K562 (cell line): ENCODE data around the gene OR7A10. TPM values are rescaled to one million over a fixed set of nuclear protein-coding genes. Genes with fewer than 3 reads are reported as not detected.

ENCODE experiments used
- ATAC-seq: fragments of 200-7000 bp; cut with Tn5 transposase; 3 replicates; pipeline ENCODE4 v1.9.1; 2020; ENCODE audit warnings: moderate library complexity
- BruUV-seq: library from RNA; stranded (reverse); fragments of 400-500 nt; replicated peaks from 2 replicates; lab custom pipeline; 2021; lab: Mats Ljungman, UMichigan
- CTCF ChIA-PET: fragments of 300-600 bp; formaldehyde crosslinking; extraction: SDS; loops from one replicate; lab custom pipeline; 2021; ENCODE audit warnings: low intra/inter-chr PET ratio; lab: Yijun Ruan, JAX
- POLR2A ChIA-PET: fragments of 300-600, 350-650 bp; sonication (Branson Sonifier 250); formaldehyde crosslinking; extraction: SDS; loops from one replicate; lab custom pipeline; 2021; ENCODE audit warnings: antibody characterized with exemption, inconsistent platforms; lab: Yijun Ruan, JAX
- DNase-seq, 4 experiments: peaks; one replicate each; pipeline versions ENCODE4 v3.0.0 to v3.0.0-alpha.2; 2011 to 2018; ENCODE audit warnings: low spot score in 3 of 4, mixed read lengths in 3 of 4; ENCODE audit errors: extremely low read depth in 1 of 4
- FAIRE-seq: peaks from 2 replicates; lab custom pipeline; 2011; peaks lifted over from hg19 to GRCh38; lab: Jason Lieb, UNC
- H2AFZ ChIP-seq: 2 replicates; pipeline ENCODE4 v1.6.0; 2011; ENCODE audit warnings: low read depth, low read length, control low read depth, inconsistent platforms
- H3K27ac ChIP-seq: fragments of 200-600 bp; 3 replicates; pipeline ENCODE4 v1.8.0; 2011; ENCODE audit warnings: low read depth, mild to moderate bottlenecking, control low read depth, inconsistent platforms, low read length, moderate library complexity, mixed read lengths; ENCODE audit errors: extremely low read depth
- H3K27me3 ChIP-seq, 2 experiments: fragments of 300-600 bp in 1 of 2; 2 replicates in 1 of 2; 3 replicates in 1 of 2; pipeline versions ENCODE4 v1.6.0 to v1.8.0; 2011; ENCODE audit warnings: inconsistent platforms in 2 of 2, low read length in 2 of 2, mild to moderate bottlenecking in 1 of 2, mixed read lengths in 1 of 2, moderate library complexity in 1 of 2; ENCODE audit not compliant: control insufficient read depth in 2 of 2, insufficient read depth in 2 of 2
- H3K36me3 ChIP-seq: fragments of 300-600 bp; 3 replicates; pipeline ENCODE4 v1.8.0; 2011; ENCODE audit warnings: mild to moderate bottlenecking, low read length, inconsistent platforms; ENCODE audit not compliant: control insufficient read depth, insufficient read depth
- H3K4me1 ChIP-seq, 2 experiments: fragments of 200-600 bp in 1 of 2; replicated peaks in 1 of 2; 2 replicates in 1 of 2; 3 replicates in 1 of 2; pipeline versions ENCODE4 v1.5.1 to v1.8.0; 2011; ENCODE audit warnings: inconsistent platforms in 2 of 2, low read length in 2 of 2, mild to moderate bottlenecking in 1 of 2, mixed read lengths in 1 of 2, moderate library complexity in 1 of 2; ENCODE audit not compliant: control insufficient read depth in 2 of 2, insufficient read depth in 2 of 2
- H3K4me2 ChIP-seq: 2 replicates; pipeline ENCODE4 v1.6.1; 2011; ENCODE audit warnings: low read length, control low read depth, inconsistent platforms, mixed read lengths; ENCODE audit not compliant: insufficient read depth
- H3K4me3 ChIP-seq: fragments of 200-600 bp; sonication (generic), shearing (Covaris generic); 2 replicates; pipeline ENCODE4 v1.5.1; 2016; ENCODE audit warnings: control low read depth, inconsistent platforms
- H3K79me2 ChIP-seq: fragments of 200-600 bp; 3 replicates; pipeline ENCODE4 v1.8.0; 2011; ENCODE audit warnings: low read length, inconsistent platforms; ENCODE audit not compliant: control insufficient read depth, insufficient read depth
- H3K9ac ChIP-seq, 2 experiments: 2 replicates each; pipeline versions ENCODE4 v1.6.0 to v1.6.1; 2011; ENCODE audit warnings: low read depth in 2 of 2, low read length in 2 of 2, control low read depth in 1 of 2, inconsistent platforms in 1 of 2, mild to moderate bottlenecking in 1 of 2, mixed read lengths in 1 of 2; ENCODE audit not compliant: insufficient read depth in 1 of 2
- H3K9me1 ChIP-seq: one replicate; pipeline ENCODE4 v1.6.0; 2011; ENCODE audit warnings: inconsistent platforms, mild to moderate bottlenecking, low read length, moderate library complexity; ENCODE audit not compliant: control insufficient read depth, insufficient read depth
- H3K9me3 ChIP-seq: replicated peaks from 2 replicates; pipeline ENCODE4 v1.5.1; 2011; ENCODE audit warnings: low read depth, low read length, inconsistent platforms; ENCODE audit not compliant: control insufficient read depth, insufficient read depth
- H4K20me1 ChIP-seq: replicated peaks from 2 replicates; pipeline ENCODE4 v1.6.1; 2011; ENCODE audit warnings: low read length, inconsistent platforms, mixed read lengths; ENCODE audit not compliant: control insufficient read depth, insufficient read depth
- BCL6 ChIP-seq: fragments of 250-450 bp; sonication (Bioruptor Pico); IDR thresholded peaks from 2 replicates; pipeline ENCODE4 v1.4.0; 2020
- GATAD2A ChIP-seq: fragments of 450-650 bp; IDR thresholded peaks from 2 replicates; pipeline ENCODE4 v1.6.1; 2017
- NCOA2 ChIP-seq, 2 experiments: fragments of 450-650 bp; IDR thresholded peaks; 2 replicates each; pipeline ENCODE4 v1.6.1; 2018; ENCODE audit warnings: mild to moderate bottlenecking in 2 of 2, moderate library complexity in 1 of 2; ENCODE audit not compliant: partially characterized antibody in 2 of 2
- POLR2AphosphoS5 ChIP-seq: IDR thresholded peaks from 2 replicates; pipeline ENCODE4 v1.6.1; 2011; ENCODE audit warnings: mild to moderate bottlenecking, low read depth, low read length, moderate library complexity; ENCODE audit not compliant: control insufficient read depth, insufficient read depth
- ZNF3 ChIP-seq: fragments of 250-450 bp; sonication (Bioruptor Pico); IDR thresholded peaks from 2 replicates; pipeline ENCODE4 v1.5.0; 2021; ENCODE audit warnings: mild to moderate bottlenecking, moderate library complexity
- ZNF830 ChIP-seq: fragments of 250-450 bp; sonication (Bioruptor Pico); IDR thresholded peaks from 2 replicates; pipeline ENCODE4 v1.5.0; 2021; ENCODE audit warnings: mild to moderate bottlenecking
- WGBS: fragments of 100-300 bp; shearing (Covaris generic); methylation state at CpG from one replicate; pipeline ENCODE4 v1.1.6; 2016; ENCODE audit warnings: low coverage, mixed read lengths; ENCODE audit not compliant: insufficient coverage; ENCODE audit errors: missing lambda C conversion rate; 5-methylcytosine and 5-hydroxymethylcytosine counted together
- in situ Hi-C: fragments of 300-500 bp; cut with MboI; formaldehyde crosslinking; loops from 4 replicates; pipeline ENCODE4 v1.15.0; 2018; ENCODE audit warnings: inconsistent platforms, mixed read lengths
- intact Hi-C: fragments of 100-400 bp; cut with micrococcal nuclease; formaldehyde crosslinking; loops from 2 replicates; pipeline ENCODE4 v1.14.2; 2022
- polyA plus RNA-seq, 8 experiments: library from polyadenylated mRNA; depleted of rRNA in 4 of 8; stranded (reverse) in 5 of 8; unstranded in 3 of 8; fragments of >200 nt; fragmentation: Nextera tagmentation in 2 of 8; fragmentation: Illumina TruSeq in 1 of 8; extraction: Ambion mirVana in 2 of 8; extraction: Trizol in 1 of 8; gene quantifications; 2 replicates each; pipeline versions ENCODE4 v1.2.1 to v1.2.3, GENCODE V29; 2011 to 2014; ENCODE audit warnings: inconsistent platforms in 1 of 8, missing spikeins in 1 of 8
- total RNA-seq, 7 experiments: library from RNA; depleted of rRNA in 6 of 7; stranded (reverse); fragments of >200 nt in 6 of 7; fragmentation: Illumina TruSeq in 2 of 7; extraction: Trizol in 2 of 7; gene quantifications; 2 replicates each; pipeline versions ENCODE4 v1.2.1 to v1.2.3, GENCODE V29; 2011 to 2021; ENCODE audit warnings: low replicate concordance in 1 of 7
- TF ChIP-seq, protein P1 (sequence below): fragments of 250-450 bp; sonication (Bioruptor Pico); IDR thresholded peaks from 2 replicates; pipeline ENCODE4 v1.4.0; 2020
- TF ChIP-seq, protein P2 (sequence below): fragments of 450-650 bp; IDR thresholded peaks from 2 replicates; pipeline ENCODE4 v1.6.1; 2016; ENCODE audit warnings: borderline replicate concordance
- TF ChIP-seq, protein P3 (sequence below): fragments of 250-450 bp; sonication (Bioruptor Pico); IDR thresholded peaks from 2 replicates; pipeline ENCODE4 v1.4.0; 2020; ENCODE audit warnings: borderline replicate concordance
- TF ChIP-seq, protein P4 (sequence below): fragments of 450-650 bp; IDR thresholded peaks from 2 replicates; pipeline ENCODE4 v1.6.1; 2018; ENCODE audit not compliant: partially characterized antibody

The OR7A10 gene
- total and polyA plus RNA-seq, 9 of the 15 experiments (the other 6 are each of a cell fraction or from before 2014, with no cell fraction given), result not detected

DNA sequence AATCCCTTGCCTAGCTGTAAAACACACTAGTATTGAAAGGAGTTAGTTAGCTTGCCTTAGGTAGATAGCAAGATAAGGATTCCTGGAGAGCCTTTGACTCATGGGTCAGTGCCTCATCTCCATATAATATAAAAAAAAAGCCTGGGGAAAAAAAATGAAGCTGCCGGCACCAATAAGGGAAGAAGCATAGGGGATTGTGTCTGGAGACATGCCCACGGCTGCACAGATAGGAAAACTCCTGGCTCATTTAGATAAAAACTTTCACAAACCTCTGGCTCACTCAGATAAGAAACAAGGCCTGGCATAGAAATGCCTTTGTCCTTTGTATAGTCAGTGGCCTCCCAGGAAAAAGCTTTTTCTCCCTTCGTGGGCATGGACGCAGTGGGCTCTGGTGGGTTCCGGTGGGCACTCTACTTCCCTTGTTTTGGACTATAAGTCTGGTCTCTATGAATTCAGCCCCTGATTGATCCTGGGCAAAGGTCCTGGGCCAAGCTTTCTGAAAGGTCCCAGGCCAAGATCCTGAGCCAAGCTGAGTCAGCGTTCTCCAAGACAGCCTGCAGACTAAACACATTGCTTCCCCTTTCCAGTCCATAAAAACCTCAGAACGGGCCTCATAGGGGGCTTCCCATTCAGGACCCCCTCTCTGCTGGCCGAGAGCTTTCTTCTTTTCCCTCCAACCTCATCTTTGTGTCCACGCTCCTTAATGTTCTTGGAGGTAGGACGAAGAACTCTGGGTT is 42.1 kb upstream of the OR7A10 start:
- 2% methylated on average over 10 of the region's 10 CpGs for WGBS
- DNase-seq (peak; percentile 25 to 74 (median 44)), FAIRE-seq (peak; percentile 35), ATAC-seq (peak; percentile 78)
- H3K4me2 ChIP-seq, result peak overlapping the region; percentile 63
- ChIA-PET CTCF (interaction anchor here (0.6 kb wide), 1 partner anchor 316 kb away, joined by 3 read pairs; no protein-coding TSS in a partner anchor), POLR2A (interaction anchor here (0.7 to 1.5 kb wide), 7 partner anchors 9 to 1312 kb away, joined by 3 to 4 read pairs (median 3); partner anchors contain the start of gene ZNF333)
- H3K4me1 ChIP-seq, result peaks cover 0 to 12% of the 10 kb centered on the region in 2 experiments; a peak in 2 of 5 replicates
- H3K9me3 ChIP-seq, result peaks cover 6% of the 10 kb centered on the region; the same call in 1 of the 2 replicates
- no peaks in the 10 kb centered on the region for H4K20me1 ChIP-seq
- H3K4me3 ChIP-seq, result no peak overlapping the region
- no peaks in the 10 kb centered on the region for H3K9me1 ChIP-seq
- intact Hi-C loops, result no loop called here
- no peaks in the 10 kb centered on the region for H3K79me2 ChIP-seq
- peaks cover 4 to 8% of the 10 kb centered on the region in 2 experiments; a peak in 2 of 5 replicates for H3K27me3 ChIP-seq
- in situ Hi-C loops, result loop anchor here (10.0 kb wide), 1 partner anchor 316 kb away; the partner anchor contains the start of gene NDUFB7
- no peak overlapping the region for H2AFZ ChIP-seq
- H3K27ac ChIP-seq, result no peak overlapping the region
- 0 out of 4 replicates have a peak overlapping the region, but pooled peaks of 1 of the 2 experiments have one; percentile 29 for H3K9ac ChIP-seq
- no TSS peak for BruUV-seq
- no peaks in the 10 kb centered on the region for H3K36me3 ChIP-seq
- no peak for TF ChIP-seq NCOA2 (IDR thresholded peaks at IDR 0.05; ENCODE audit: partially characterized antibody in 2 of 2)
- peak; percentile 59; the same call in 1 of the 2 replicates for TF ChIP-seq BCL6 (CRISPR knock-in tag)
- TF ChIP-seq, protein P1, sequence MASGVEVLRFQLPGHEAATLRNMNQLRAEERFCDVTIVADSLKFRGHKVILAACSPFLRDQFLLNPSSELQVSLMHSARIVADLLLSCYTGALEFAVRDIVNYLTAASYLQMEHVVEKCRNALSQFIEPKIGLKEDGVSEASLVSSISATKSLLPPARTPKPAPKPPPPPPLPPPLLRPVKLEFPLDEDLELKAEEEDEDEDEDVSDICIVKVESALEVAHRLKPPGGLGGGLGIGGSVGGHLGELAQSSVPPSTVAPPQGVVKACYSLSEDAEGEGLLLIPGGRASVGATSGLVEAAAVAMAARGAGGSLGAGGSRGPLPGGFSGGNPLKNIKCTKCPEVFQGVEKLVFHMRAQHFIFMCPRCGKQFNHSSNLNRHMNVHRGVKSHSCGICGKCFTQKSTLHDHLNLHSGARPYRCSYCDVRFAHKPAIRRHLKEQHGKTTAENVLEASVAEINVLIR (CRISPR knock-in tag), result no peak
- TF ChIP-seq ZNF830 (CRISPR knock-in tag), result no peak
- TF ChIP-seq, protein P2, sequence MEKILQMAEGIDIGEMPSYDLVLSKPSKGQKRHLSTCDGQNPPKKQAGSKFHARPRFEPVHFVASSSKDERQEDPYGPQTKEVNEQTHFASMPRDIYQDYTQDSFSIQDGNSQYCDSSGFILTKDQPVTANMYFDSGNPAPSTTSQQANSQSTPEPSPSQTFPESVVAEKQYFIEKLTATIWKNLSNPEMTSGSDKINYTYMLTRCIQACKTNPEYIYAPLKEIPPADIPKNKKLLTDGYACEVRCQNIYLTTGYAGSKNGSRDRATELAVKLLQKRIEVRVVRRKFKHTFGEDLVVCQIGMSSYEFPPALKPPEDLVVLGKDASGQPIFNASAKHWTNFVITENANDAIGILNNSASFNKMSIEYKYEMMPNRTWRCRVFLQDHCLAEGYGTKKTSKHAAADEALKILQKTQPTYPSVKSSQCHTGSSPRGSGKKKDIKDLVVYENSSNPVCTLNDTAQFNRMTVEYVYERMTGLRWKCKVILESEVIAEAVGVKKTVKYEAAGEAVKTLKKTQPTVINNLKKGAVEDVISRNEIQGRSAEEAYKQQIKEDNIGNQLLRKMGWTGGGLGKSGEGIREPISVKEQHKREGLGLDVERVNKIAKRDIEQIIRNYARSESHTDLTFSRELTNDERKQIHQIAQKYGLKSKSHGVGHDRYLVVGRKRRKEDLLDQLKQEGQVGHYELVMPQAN, result no peak
- peak; percentile 69 for TF ChIP-seq POLR2AphosphoS5
- TF ChIP-seq, protein P3, sequence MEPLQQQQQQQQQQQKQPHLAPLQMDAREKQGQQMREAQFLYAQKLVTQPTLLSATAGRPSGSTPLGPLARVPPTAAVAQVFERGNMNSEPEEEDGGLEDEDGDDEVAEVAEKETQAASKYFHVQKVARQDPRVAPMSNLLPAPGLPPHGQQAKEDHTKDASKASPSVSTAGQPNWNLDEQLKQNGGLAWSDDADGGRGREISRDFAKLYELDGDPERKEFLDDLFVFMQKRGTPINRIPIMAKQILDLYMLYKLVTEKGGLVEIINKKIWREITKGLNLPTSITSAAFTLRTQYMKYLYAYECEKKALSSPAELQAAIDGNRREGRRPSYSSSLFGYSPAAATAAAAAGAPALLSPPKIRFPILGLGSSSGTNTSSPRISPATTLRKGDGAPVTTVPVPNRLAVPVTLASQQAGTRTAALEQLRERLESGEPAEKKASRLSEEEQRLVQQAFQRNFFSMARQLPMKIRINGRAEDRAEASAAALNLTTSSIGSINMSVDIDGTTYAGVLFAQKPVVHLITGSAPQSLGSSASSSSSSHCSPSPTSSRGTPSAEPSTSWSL (CRISPR knock-in tag), result no peak
- TF ChIP-seq, protein P4, sequence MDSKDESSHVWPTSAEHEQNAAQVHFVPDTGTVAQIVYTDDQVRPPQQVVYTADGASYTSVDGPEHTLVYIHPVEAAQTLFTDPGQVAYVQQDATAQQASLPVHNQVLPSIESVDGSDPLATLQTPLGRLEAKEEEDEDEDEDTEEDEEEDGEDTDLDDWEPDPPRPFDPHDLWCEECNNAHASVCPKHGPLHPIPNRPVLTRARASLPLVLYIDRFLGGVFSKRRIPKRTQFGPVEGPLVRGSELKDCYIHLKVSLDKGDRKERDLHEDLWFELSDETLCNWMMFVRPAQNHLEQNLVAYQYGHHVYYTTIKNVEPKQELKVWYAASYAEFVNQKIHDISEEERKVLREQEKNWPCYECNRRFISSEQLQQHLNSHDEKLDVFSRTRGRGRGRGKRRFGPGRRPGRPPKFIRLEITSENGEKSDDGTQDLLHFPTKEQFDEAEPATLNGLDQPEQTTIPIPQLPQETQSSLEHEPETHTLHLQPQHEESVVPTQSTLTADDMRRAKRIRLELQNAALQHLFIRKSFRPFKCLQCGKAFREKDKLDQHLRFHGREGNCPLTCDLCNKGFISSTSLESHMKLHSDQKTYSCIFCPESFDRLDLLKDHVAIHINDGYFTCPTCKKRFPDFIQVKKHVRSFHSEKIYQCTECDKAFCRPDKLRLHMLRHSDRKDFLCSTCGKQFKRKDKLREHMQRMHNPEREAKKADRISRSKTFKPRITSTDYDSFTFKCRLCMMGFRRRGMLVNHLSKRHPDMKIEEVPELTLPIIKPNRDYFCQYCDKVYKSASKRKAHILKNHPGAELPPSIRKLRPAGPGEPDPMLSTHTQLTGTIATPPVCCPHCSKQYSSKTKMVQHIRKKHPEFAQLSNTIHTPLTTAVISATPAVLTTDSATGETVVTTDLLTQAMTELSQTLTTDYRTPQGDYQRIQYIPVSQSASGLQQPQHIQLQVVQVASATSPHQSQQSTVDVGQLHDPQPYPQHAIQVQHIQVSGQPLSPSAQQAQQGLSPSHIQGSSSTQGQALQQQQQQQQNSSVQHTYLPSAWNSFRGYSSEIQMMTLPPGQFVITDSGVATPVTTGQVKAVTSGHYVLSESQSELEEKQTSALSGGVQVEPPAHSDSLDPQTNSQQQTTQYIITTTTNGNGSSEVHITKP, result no peak
- TF ChIP-seq ZNF3, result no peak
- TF ChIP-seq GATAD2A, result no peak
